A549 (cell line): ENCODE results near the gene CHKB. TPM values are rescaled to one million over a fixed set of nuclear protein-coding genes. Genes with fewer than 3 reads are reported as not detected.

Experiments
- ATAC-seq, 2 experiments: fragments of 200-7000 bp in 1 of 2; fragments of >200 bp in 1 of 2; cut with Nextera tagmentation in 1 of 2; cut with Tn5 transposase in 1 of 2; 3 replicates each; pipeline versions ENCODE4 v1.8.0 to v1.9.1; 2018 to 2020; ENCODE audit warnings: mild to moderate bottlenecking in 1 of 2, moderate library complexity in 1 of 2
- CTCF ChIA-PET: fragments of 300-600 bp; sonication (Branson Sonifier 250); formaldehyde crosslinking; extraction: SDS; loops from one replicate; lab custom pipeline; 2021; ENCODE audit warnings: antibody characterized with exemption, inconsistent platforms; lab: Yijun Ruan, JAX
- POLR2A ChIA-PET: fragments of 350-600 bp; formaldehyde crosslinking; extraction: SDS; loops from one replicate; lab custom pipeline; 2021; ENCODE audit warnings: antibody characterized with exemption, inconsistent platforms; lab: Yijun Ruan, JAX
- DNase-seq, 2 experiments: peaks; one replicate each; pipeline versions ENCODE4 v3.0.0 to v3.0.0-alpha.2; 2011 to 2016; ENCODE audit warnings: low read depth in 1 of 2, low spot score in 1 of 2
- FAIRE-seq: peaks from 2 replicates; lab custom pipeline; 2011; peaks lifted over from hg19 to GRCh38; lab: Jason Lieb, UNC
- H3K27ac ChIP-seq, 2 experiments: fragments of >200 bp; sonication (Bioruptor Twin); formaldehyde crosslinking; 3 replicates each; pipeline ENCODE4 v1.5.1; 2016 to 2017
- H3K4me1 ChIP-seq: fragments of >200 bp; sonication (Bioruptor Twin); formaldehyde crosslinking; 3 replicates; pipeline ENCODE4 v1.6.1; 2016
- H3K4me2 ChIP-seq: fragments of >200 bp; sonication (Bioruptor Twin); formaldehyde crosslinking; 3 replicates; pipeline ENCODE4 v1.6.1; 2016
- H3K4me3 ChIP-seq: fragments of >200 bp; sonication (Bioruptor Twin); formaldehyde crosslinking; 3 replicates; pipeline ENCODE4 v1.5.1; 2016
- H3K9me3 ChIP-seq: fragments of >200 bp; sonication (Bioruptor Twin); formaldehyde crosslinking; 3 replicates; pipeline ENCODE4 v1.6.1; 2016
- FOSL2 ChIP-seq, 2 experiments: fragments of 450-650 bp in 1 of 2; fragments of >200 bp in 1 of 2; sonication (Bioruptor Twin) in 1 of 2; formaldehyde crosslinking; IDR thresholded peaks; 2 replicates each; pipeline versions ENCODE4 v1.5.0 to v1.6.1; 2016 to 2020; ENCODE audit warnings: mild to moderate bottlenecking in 1 of 2, moderate library complexity in 1 of 2
- GATA3 ChIP-seq: IDR thresholded peaks from 2 replicates; pipeline ENCODE4 v1.6.1; 2012; ENCODE audit warnings: borderline replicate concordance
- HOXA7 ChIP-seq: fragments of 250-450 bp; sonication (Bioruptor Pico); IDR thresholded peaks from 2 replicates; pipeline ENCODE4 v1.5.0; 2020; ENCODE audit warnings: mild to moderate bottlenecking, moderate library complexity
- HOXB5 ChIP-seq: fragments of 250-450 bp; sonication (Bioruptor Pico); IDR thresholded peaks from 2 replicates; pipeline ENCODE4 v1.5.0; 2020; ENCODE audit warnings: mild to moderate bottlenecking, moderate library complexity
- JUN ChIP-seq, 2 experiments: fragments of >200 bp; sonication (Bioruptor Twin); formaldehyde crosslinking; IDR thresholded peaks; 2 replicates in 1 of 2; 3 replicates in 1 of 2; pipeline ENCODE4 v1.6.1; 2016 to 2017
- JUNB ChIP-seq: fragments of >200 bp; sonication (Bioruptor Twin); formaldehyde crosslinking; IDR thresholded peaks from 2 replicates; pipeline ENCODE4 v1.6.1; 2016
- MAZ ChIP-seq: fragments of 150-350 bp; IDR thresholded peaks from 2 replicates; pipeline ENCODE4 v1.6.1; 2014; ENCODE audit warnings: antibody characterized with exemption, low read depth, low read length, borderline replicate concordance
- NPAS2 ChIP-seq: fragments of 250-450 bp; sonication (Bioruptor Pico); IDR thresholded peaks from 2 replicates; pipeline ENCODE4 v1.8.0; 2022; ENCODE audit warnings: mild to moderate bottlenecking, moderate library complexity, borderline replicate concordance
- PHF8 ChIP-seq: fragments of 200-600 bp; sonication (generic); IDR thresholded peaks from 2 replicates; pipeline ENCODE4 v1.6.1; 2016; ENCODE audit warnings: low read depth, mild to moderate bottlenecking, antibody characterized with exemption, moderate library complexity, borderline replicate concordance
- POLR2A ChIP-seq: IDR thresholded peaks from 2 replicates; pipeline ENCODE4 v1.6.1; 2012; ENCODE audit warnings: mild to moderate bottlenecking, low read length
- POLR2AphosphoS2 ChIP-seq: conservative IDR thresholded peaks from 2 replicates; pipeline ENCODE4 v1.6.1; 2012; ENCODE audit warnings: low read length, improper control_type of control experiment, inconsistent platforms
- RAD21 ChIP-seq, 2 experiments: fragments of >200 bp in 1 of 2; sonication (Bioruptor Twin) in 1 of 2; formaldehyde crosslinking in 1 of 2; IDR thresholded peaks in 1 of 2; conservative IDR thresholded peaks in 1 of 2; 2 replicates in 1 of 2; 3 replicates in 1 of 2; pipeline ENCODE4 v1.6.1; 2012 to 2018; ENCODE audit warnings: inconsistent platforms in 1 of 2
- RCOR1 ChIP-seq: fragments of 150-350 bp; IDR thresholded peaks from 2 replicates; pipeline ENCODE4 v1.6.1; 2014; ENCODE audit warnings: antibody characterized with exemption, low read length, low read depth
- SMC3 ChIP-seq: fragments of >200 bp; sonication (Bioruptor Twin); formaldehyde crosslinking; IDR thresholded peaks from 3 replicates; pipeline ENCODE4 v1.6.1; 2018; ENCODE audit warnings: inconsistent platforms
- TFCP2L1 ChIP-seq: fragments of 250-450 bp; sonication (Bioruptor Pico); IDR thresholded peaks from 2 replicates; pipeline ENCODE4 v1.5.0; 2021; ENCODE audit warnings: mild to moderate bottlenecking
- TP53 ChIP-seq: fragments of 250-450 bp; sonication (Bioruptor Pico); IDR thresholded peaks from 2 replicates; pipeline ENCODE4 v1.5.0; 2021; ENCODE audit warnings: mild to moderate bottlenecking, moderate library complexity
- WGBS: methylation state at CpG from one replicate; pipeline ENCODE4 v1.1.6; 2017; ENCODE audit errors: missing lambda C conversion rate; 5-methylcytosine and 5-hydroxymethylcytosine counted together
- polyA plus RNA-seq, 4 experiments: library from polyadenylated mRNA; depleted of rRNA in 3 of 4; stranded (reverse); fragments of >200 nt; fragmentation: RNase III in 1 of 4; extraction: RNeasy Plus Mini Kit Qiagen cat#74134 plus additional on column Dnase treatment in 1 of 4; gene quantifications; 2 replicates in 3 of 4; 3 replicates in 1 of 4; pipeline ENCODE4 v1.2.3, GENCODE V29; 2011 to 2017
- TF ChIP-seq, protein P1 (sequence below): fragments of 150-350 bp; IDR thresholded peaks from 2 replicates; pipeline ENCODE4 v1.6.1; 2014; ENCODE audit warnings: low read depth, mild to moderate bottlenecking, low read length
- TF ChIP-seq, protein P2 (sequence below): IDR thresholded peaks from 2 replicates; pipeline ENCODE4 v1.6.1; 2012
- TF ChIP-seq, protein P3 (sequence below): IDR thresholded peaks from 2 replicates; pipeline ENCODE4 v1.6.1; 2012
- TF ChIP-seq, protein P4 (sequence below): fragments of >200 bp; sonication (Bioruptor Twin); formaldehyde crosslinking; IDR thresholded peaks from 3 replicates; pipeline ENCODE4 v1.5.1; 2016

The CHKB gene
- polyA plus RNA-seq, 2 of the 4 experiments (the other 2 are of a cell fraction), result 16.4 to 25.8 TPM

DNA sequence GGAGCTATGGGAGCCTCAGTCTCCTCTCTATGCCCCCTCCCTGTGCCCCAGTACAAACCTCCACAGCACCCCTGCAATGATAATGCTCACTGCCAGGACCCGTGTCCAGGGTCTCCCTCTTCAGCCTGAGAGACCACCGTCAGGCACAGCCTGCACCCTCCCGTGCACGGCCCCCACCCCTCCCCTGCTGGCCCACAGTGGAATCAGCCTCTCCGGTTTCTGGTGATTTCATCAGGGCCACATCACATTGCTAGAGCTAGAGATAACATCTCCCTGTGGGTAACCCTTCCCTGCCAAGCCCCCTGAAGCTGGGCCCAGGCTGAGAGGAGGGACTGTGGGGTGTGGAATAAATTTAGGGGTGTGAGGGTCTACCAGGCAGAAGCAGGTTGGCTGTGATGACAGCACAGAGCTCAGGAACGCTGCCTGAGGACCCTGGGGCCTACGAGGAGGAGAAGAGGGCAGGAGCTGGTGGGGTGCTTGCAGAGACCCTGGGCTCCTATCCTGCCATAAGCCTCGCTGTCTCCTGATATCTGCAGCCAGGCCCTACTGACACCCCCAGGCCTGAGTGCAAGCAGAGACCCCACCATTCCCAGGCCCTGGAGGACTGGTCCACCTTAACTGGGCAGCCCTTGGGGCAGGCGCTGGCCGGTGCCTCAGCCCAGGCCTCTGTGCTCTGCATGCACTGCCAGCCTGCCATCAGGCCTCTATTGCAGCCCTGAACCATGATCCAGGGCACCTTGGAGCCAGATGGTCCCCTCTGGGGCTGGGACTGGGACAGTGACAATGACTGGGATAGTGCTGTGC is 36.9 kb downstream of the CHKB start, which contains the start of gene KLHDC7B:
Gene KLHDC7B, plus strand, starts transcription at position 378 of the 804 bp plus-strand sequence. Its CDS starts 345 bp downstream, at position 723.
- CTCF ChIA-PET, result interaction anchor here (0.6 to 4.5 kb wide), 9 partner anchors 10 to 75 kb away, joined by 3 to 25 read pairs (median 5); partner anchors contain the start of genes SCO2 and SYCE3
- H3K27ac ChIP-seq, result peak within 1 kb of the TSS; percentile 82 to 84

DNA sequence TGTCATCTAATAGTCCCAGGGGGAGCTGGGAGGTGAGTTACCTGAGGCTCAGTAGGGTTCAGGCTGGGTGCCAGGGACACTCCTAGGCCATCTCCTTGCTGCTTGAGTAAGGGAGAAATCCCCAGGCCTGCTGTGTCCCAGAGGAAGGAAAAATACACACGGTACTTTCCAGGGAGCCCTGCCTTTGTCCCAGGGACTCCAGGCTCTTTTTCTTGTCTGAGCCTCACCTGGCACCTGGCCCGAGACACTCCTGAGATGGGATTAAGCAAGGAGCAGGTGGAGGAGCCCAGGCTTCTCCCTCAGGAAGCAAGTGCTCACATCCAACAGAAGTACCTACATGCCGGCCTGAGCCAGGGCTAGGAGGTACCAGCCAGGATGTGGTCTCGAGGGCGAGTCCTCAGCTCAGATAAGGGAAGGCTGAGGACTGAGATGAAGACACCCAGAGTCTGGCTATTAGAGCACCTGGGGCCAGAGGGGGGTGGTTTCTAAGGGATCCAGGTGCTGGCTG is 37.8 kb downstream of the CHKB start:
- Histone ChIP-seq H3K27ac (peak overlapping the region; percentile 82 to 84), H3K4me2 (peak overlapping the region; percentile 68), H3K9me3 (no peaks in the 10 kb centered on the region), H3K4me3 (no peak overlapping the region), H3K4me1 (peaks cover 53% of the 10 kb centered on the region)
- ATAC-seq (peak; percentile 14 to 51; a peak in 4 of 6 replicates), FAIRE-seq (no peak), DNase-seq (no peak)
- 71% methylated on average over 4 of the region's 5 CpGs for WGBS
- ChIA-PET POLR2A (interaction anchor here (1.3 to 1.4 kb wide), 2 partner anchors 13 to 18 kb away, joined by 3 to 4 read pairs; partner anchors contain the start of gene SYCE3), CTCF (interaction anchor here (0.9 to 4.5 kb wide), 10 partner anchors 11 to 76 kb away, joined by 3 to 25 read pairs (median 5); partner anchors contain the start of genes SCO2 and SYCE3)
- TF ChIP-seq GATA3, result no peak
- TF ChIP-seq, protein P1, sequence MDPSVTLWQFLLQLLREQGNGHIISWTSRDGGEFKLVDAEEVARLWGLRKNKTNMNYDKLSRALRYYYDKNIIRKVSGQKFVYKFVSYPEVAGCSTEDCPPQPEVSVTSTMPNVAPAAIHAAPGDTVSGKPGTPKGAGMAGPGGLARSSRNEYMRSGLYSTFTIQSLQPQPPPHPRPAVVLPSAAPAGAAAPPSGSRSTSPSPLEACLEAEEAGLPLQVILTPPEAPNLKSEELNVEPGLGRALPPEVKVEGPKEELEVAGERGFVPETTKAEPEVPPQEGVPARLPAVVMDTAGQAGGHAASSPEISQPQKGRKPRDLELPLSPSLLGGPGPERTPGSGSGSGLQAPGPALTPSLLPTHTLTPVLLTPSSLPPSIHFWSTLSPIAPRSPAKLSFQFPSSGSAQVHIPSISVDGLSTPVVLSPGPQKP, result no peak

More for the DNA sequence above, 36.9 kb downstream of the CHKB start, which contains the start of gene KLHDC7B:
- H3K4me1 ChIP-seq, result peaks cover 43% of the 10 kb centered on the region
- POLR2A ChIA-PET, result interaction anchor here (0.9 to 1.4 kb wide), 4 partner anchors 14 to 38 kb away, joined by 3 to 4 read pairs (median 3); partner anchors contain the start of genes LMF2, NCAPH2 and SYCE3
- peak within 1 kb of the TSS; percentile 68; the same call in 2 of the 3 replicates for H3K4me2 ChIP-seq
- ATAC-seq (peak; percentile 42 to 60; a peak in 5 of 6 replicates), DNase-seq (no peak), FAIRE-seq (no peak)
- no peaks in the 10 kb centered on the region for H3K9me3 ChIP-seq
- no peak for TF ChIP-seq HOXA7 (CRISPR knock-in tag)
- TF ChIP-seq TFCP2L1 (CRISPR knock-in tag), result no peak
- no peak for TF ChIP-seq FOSL2 (IDR thresholded peaks at IDR 0.05)
- TF ChIP-seq FOSL2 (CRISPR knock-in tag; IDR thresholded peaks at IDR 0.05), result no peak
- TF ChIP-seq MAZ, result no peak
- no peak for TF ChIP-seq NPAS2 (CRISPR knock-in tag)
- no peak for TF ChIP-seq HOXB5 (CRISPR knock-in tag)
- no peak for TF ChIP-seq PHF8
- TF ChIP-seq RCOR1, result no peak
- no peak for TF ChIP-seq POLR2A
- TF ChIP-seq POLR2AphosphoS2, result no peak
- TF ChIP-seq, protein P2, sequence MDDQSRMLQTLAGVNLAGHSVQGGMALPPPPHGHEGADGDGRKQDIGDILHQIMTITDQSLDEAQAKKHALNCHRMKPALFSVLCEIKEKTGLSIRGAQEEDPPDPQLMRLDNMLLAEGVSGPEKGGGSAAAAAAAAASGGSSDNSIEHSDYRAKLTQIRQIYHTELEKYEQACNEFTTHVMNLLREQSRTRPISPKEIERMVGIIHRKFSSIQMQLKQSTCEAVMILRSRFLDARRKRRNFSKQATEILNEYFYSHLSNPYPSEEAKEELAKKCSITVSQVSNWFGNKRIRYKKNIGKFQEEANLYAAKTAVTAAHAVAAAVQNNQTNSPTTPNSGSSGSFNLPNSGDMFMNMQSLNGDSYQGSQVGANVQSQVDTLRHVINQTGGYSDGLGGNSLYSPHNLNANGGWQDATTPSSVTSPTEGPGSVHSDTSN, result no peak
- no peak for TF ChIP-seq TP53 (CRISPR knock-in tag)
- no peak for TF ChIP-seq JUN (IDR thresholded peaks at IDR 0.05)
- 96% methylated on average over 2 of the region's 10 CpGs for WGBS
- no peak within 1 kb of the TSS for H3K4me3 ChIP-seq

DNA sequence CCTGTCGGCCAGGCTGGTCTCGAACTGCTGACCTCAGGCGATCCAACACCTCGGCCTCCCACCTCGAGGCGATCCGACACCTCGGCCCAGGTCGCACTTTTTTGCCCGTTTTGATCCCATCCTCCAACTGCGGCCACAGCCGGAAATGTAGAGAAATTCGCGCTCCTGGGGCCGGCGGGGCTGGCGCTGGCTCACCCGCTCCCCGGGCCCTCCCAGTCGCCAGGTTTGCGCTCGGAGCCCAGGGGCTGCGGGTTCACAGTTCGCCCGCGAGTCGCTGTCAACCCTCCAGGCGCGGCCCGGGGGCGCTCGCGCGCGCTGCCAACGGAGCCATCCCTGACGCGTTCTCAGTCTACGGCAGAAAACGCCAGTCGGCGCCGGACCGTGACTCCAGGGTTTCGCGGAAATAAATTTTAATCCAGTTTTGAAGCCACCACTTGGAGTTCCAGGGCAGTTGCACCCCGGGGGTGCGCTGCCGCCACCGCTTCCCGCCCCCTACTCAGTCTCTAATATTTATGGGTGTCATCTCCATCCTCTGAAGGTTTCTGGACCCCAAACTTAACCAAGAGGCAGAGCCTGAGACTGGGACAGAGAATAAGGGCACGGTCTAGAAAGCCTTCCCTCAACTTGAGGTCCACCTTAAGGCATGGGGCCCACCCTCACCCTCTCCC is 38.4 kb downstream of the CHKB start:
- ATAC-seq (peak; percentile 74 to 89), DNase-seq (peak; percentile 82 to 85), FAIRE-seq (no peak)
- H3K27ac ChIP-seq, result peak overlapping the region; percentile 82 to 84
- H3K4me2 ChIP-seq, result peak overlapping the region; percentile 68
- 6% methylated on average over 15 of the region's 52 CpGs for WGBS
- POLR2A ChIA-PET, result interaction anchor here (1.4 kb wide), 1 partner anchor 12 kb away, joined by 4 read pairs; no protein-coding TSS in a partner anchor
- TF ChIP-seq JUNB (no peak), RAD21 (conservative IDR thresholded peaks at IDR 0.05 in 1 of 2, IDR thresholded peaks at IDR 0.05 in 1 of 2) (peak; percentile 26 to 44; a peak in 4 of 5 replicates), SMC3 (peak; percentile 62)
- TF ChIP-seq, protein P3, sequence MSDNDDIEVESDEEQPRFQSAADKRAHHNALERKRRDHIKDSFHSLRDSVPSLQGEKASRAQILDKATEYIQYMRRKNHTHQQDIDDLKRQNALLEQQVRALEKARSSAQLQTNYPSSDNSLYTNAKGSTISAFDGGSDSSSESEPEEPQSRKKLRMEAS, result peak; percentile 46; the same call in 1 of the 2 replicates
- TF ChIP-seq, protein P4, sequence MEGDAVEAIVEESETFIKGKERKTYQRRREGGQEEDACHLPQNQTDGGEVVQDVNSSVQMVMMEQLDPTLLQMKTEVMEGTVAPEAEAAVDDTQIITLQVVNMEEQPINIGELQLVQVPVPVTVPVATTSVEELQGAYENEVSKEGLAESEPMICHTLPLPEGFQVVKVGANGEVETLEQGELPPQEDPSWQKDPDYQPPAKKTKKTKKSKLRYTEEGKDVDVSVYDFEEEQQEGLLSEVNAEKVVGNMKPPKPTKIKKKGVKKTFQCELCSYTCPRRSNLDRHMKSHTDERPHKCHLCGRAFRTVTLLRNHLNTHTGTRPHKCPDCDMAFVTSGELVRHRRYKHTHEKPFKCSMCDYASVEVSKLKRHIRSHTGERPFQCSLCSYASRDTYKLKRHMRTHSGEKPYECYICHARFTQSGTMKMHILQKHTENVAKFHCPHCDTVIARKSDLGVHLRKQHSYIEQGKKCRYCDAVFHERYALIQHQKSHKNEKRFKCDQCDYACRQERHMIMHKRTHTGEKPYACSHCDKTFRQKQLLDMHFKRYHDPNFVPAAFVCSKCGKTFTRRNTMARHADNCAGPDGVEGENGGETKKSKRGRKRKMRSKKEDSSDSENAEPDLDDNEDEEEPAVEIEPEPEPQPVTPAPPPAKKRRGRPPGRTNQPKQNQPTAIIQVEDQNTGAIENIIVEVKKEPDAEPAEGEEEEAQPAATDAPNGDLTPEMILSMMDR, result peak; percentile 61
- TF ChIP-seq, all 56 proteins: peak for 4
- Histone ChIP-seq H3K4me3 (peak overlapping the region; percentile 24; the same call in 1 of the 3 replicates), H3K9me3 (no peaks in the 10 kb centered on the region), H3K4me1 (peaks cover 57% of the 10 kb centered on the region)
- CTCF ChIA-PET, result interaction anchor here (0.9 to 4.5 kb wide), 8 partner anchors 14 to 77 kb away, joined by 3 to 25 read pairs (median 5); partner anchors contain the start of genes SCO2 and SYCE3
